Measurements from ENCODE around the gene ERP27. TPM values are rescaled to one million over a fixed set of nuclear protein-coding genes. Genes with fewer than 3 reads are reported as not detected.

Gene ERP27
- total and polyA plus RNA-seq, 2 of the 8 experiments (the other 6 are each of a cell fraction or from before 2014, with no cell fraction given), result not detected

- TF ChIP-seq CHD7 (IDR thresholded peaks at IDR 0.05; ENCODE audit: insufficient replicate concordance, low read length) (no peak), POLR2AphosphoS5 (IDR thresholded peaks at IDR 0.05; ENCODE audit: low read depth, low read length) (no peak), SIRT6 (IDR thresholded peaks at IDR 0.05; ENCODE audit: low read length) (no peak)
These were observed 21.7 kb upstream of the ERP27 start (continued) for GRCh38 chr12:14959916-14960496.

All from H1 (cell line).